K562 (cell line): ENCODE data around the gene CHSY1. TPM values are rescaled to one million over a fixed set of nuclear protein-coding genes. Genes with fewer than 3 reads are reported as not detected.
A peak's percentile ranks its signal among the peaks of the same experiment; 100 is the strongest.

Source experiments
- CBFB ChIP-seq: sonication (generic); formaldehyde crosslinking; IDR thresholded peaks from 2 replicates; pipeline ENCODE4 v1.4.0; 2020; ENCODE audit warnings: mild to moderate bottlenecking, missing genetic modification reagents
- CREB3L1 ChIP-seq: fragments of 450-650 bp; IDR thresholded peaks from 2 replicates; pipeline ENCODE4 v1.6.1; 2014; ENCODE audit warnings: low read depth, mild to moderate bottlenecking, moderate library complexity, borderline replicate concordance
- DPF2 ChIP-seq: fragments of 450-650 bp; IDR thresholded peaks from 2 replicates; pipeline ENCODE4 v1.6.1; 2016
- E2F3 ChIP-seq: fragments of 250-450 bp; sonication (Bioruptor Pico); IDR thresholded peaks from 2 replicates; pipeline ENCODE4 v1.4.0; 2020; ENCODE audit warnings: mild to moderate bottlenecking
- EGR1 ChIP-seq: fragments of 450-650 bp; conservative IDR thresholded peaks from 2 replicates; pipeline ENCODE4 v1.6.1; 2017; ENCODE audit warnings: mild to moderate bottlenecking
- GATA2 ChIP-seq: sonication (generic); formaldehyde crosslinking; IDR thresholded peaks from 2 replicates; pipeline ENCODE4 v1.4.0; 2020; ENCODE audit warnings: mild to moderate bottlenecking, missing genetic modification reagents
- MAFF ChIP-seq: IDR thresholded peaks from 2 replicates; pipeline ENCODE4 v1.6.1; 2012; ENCODE audit warnings: low read length, improper control_type of control experiment
- MGA ChIP-seq: fragments of 450-650 bp; IDR thresholded peaks from 2 replicates; pipeline ENCODE4 v1.6.1; 2016; ENCODE audit warnings: mild to moderate bottlenecking, moderate library complexity
- NFATC3 ChIP-seq: fragments of 450-650 bp; IDR thresholded peaks from 2 replicates; pipeline ENCODE4 v1.6.1; 2017; ENCODE audit warnings: mild to moderate bottlenecking
- NUFIP1 ChIP-seq: fragments of 450-650 bp; IDR thresholded peaks from 2 replicates; pipeline ENCODE4 v1.6.1; 2018; ENCODE audit not compliant: partially characterized antibody
- RBBP5 ChIP-seq: fragments of 200-600 bp; sonication (generic); IDR thresholded peaks from 2 replicates; pipeline ENCODE4 v1.6.1; 2012; ENCODE audit warnings: borderline replicate concordance, mild to moderate bottlenecking, low read length, control low read depth, inconsistent platforms; ENCODE audit not compliant: insufficient read depth, poor library complexity, severe bottlenecking
- RBM15 ChIP-seq: fragments of 200-400 bp; formaldehyde crosslinking; IDR thresholded peaks from 2 replicates; pipeline ENCODE4 v1.6.1; 2018; ENCODE audit warnings: mild to moderate bottlenecking, low read length, moderate library complexity; ENCODE audit not compliant: insufficient read depth
- SIRT6 ChIP-seq: IDR thresholded peaks from one replicate; pipeline ENCODE4 v1.6.1; 2012; ENCODE audit warnings: low read depth, mild to moderate bottlenecking, control low read depth, inconsistent platforms, low read length, moderate library complexity
- SMARCA4 ChIP-seq: fragments of 450-650 bp; IDR thresholded peaks from 2 replicates; pipeline ENCODE4 v1.6.1; 2016
- TEAD1 ChIP-seq, 2 experiments: fragments of 450-650 bp in 1 of 2; sonication (generic) in 1 of 2; formaldehyde crosslinking; IDR thresholded peaks; 2 replicates each; pipeline versions ENCODE4 v1.4.0 to v1.8.0; 2020 to 2022; ENCODE audit warnings: mild to moderate bottlenecking in 2 of 2, missing genetic modification reagents in 1 of 2
- ZEB2 ChIP-seq: fragments of 450-650 bp; IDR thresholded peaks from 2 replicates; pipeline ENCODE4 v1.6.1; 2016
- ZNF239 ChIP-seq: fragments of 250-450 bp; sonication (Bioruptor Pico); IDR thresholded peaks from 2 replicates; pipeline ENCODE4 v1.4.0; 2020; ENCODE audit warnings: mild to moderate bottlenecking
- ZNF431 ChIP-seq: sonication (generic); formaldehyde crosslinking; IDR thresholded peaks from 2 replicates; pipeline ENCODE4 v1.8.0; 2022; ENCODE audit warnings: mild to moderate bottlenecking, missing genetic modification reagents
- polyA plus RNA-seq, 8 experiments: library from polyadenylated mRNA; depleted of rRNA in 4 of 8; stranded (reverse) in 5 of 8; unstranded in 3 of 8; fragments of >200 nt; fragmentation: Nextera tagmentation in 2 of 8; fragmentation: Illumina TruSeq in 1 of 8; extraction: Ambion mirVana in 2 of 8; extraction: Trizol in 1 of 8; gene quantifications; 2 replicates each; pipeline versions ENCODE4 v1.2.1 to v1.2.3, GENCODE V29; 2011 to 2014; ENCODE audit warnings: inconsistent platforms in 1 of 8, missing spikeins in 1 of 8
- total RNA-seq, 7 experiments: library from RNA; depleted of rRNA in 6 of 7; stranded (reverse); fragments of >200 nt in 6 of 7; fragmentation: Illumina TruSeq in 2 of 7; extraction: Trizol in 2 of 7; gene quantifications; 2 replicates each; pipeline versions ENCODE4 v1.2.1 to v1.2.3, GENCODE V29; 2011 to 2021; ENCODE audit warnings: low replicate concordance in 1 of 7

CHSY1 gene
- total and polyA plus RNA-seq, 9 of the 15 experiments (the other 6 are each of a cell fraction or from before 2014, with no cell fraction given) = 7.0 to 16.4 (median 13.4) TPM

GRCh38 chr15:101137312-101137940, 114.4 kb downstream of the CHSY1 start (continued):
- peak; percentile 35; the same call in 1 of the 2 replicates for TF ChIP-seq ZNF431 (CRISPR knock-in tag)
- no peak for TF ChIP-seq SIRT6
- no peak for TF ChIP-seq RBBP5
- peak; percentile 85 for TF ChIP-seq MAFF
- TF ChIP-seq TEAD1 (CRISPR knock-in tag; IDR thresholded peaks at IDR 0.05) = 0 out of 4 replicates have a peak, but pooled peaks of 1 of the 2 experiments have one; percentile 23
- TF ChIP-seq ZNF239 (CRISPR knock-in tag) = no peak
- no peak for TF ChIP-seq ZEB2
- no peak for TF ChIP-seq CBFB (CRISPR knock-in tag)
- TF ChIP-seq DPF2 = peak; percentile 70
- TF ChIP-seq NFATC3 = no peak
- TF ChIP-seq GATA2 = 0 out of 2 replicates have a peak, but pooled peaks have one; percentile 37
- TF ChIP-seq CREB3L1 = no peak
- TF ChIP-seq RBM15 = no peak
- TF ChIP-seq MGA = peak; percentile 22; the same call in 1 of the 2 replicates
- TF ChIP-seq SMARCA4 = peak; percentile 59
- 0 out of 2 replicates have a peak, but pooled peaks have one; percentile 12 for TF ChIP-seq EGR1
- TF ChIP-seq NUFIP1 = no peak
- TF ChIP-seq E2F3 (CRISPR knock-in tag) = no peak
